ENCODE measurements around the gene NMNAT2.

The NMNAT2 gene

GRCh38 chr1:183215076-183215720 lies 203.0 kb downstream of the NMNAT2 start:
- peaks cover 24 to 28% of the 10 kb centered on the region in 2 donors for H3K27me3 Mint-ChIP-seq
- H3K4me1 Mint-ChIP-seq (ENCODE audit: low read depth in 2 of 2) = peaks cover 0 to 3% of the 10 kb centered on the region in 2 donors
- no peak overlapping the region for H3K27ac Mint-ChIP-seq
- H3K9me3 Mint-ChIP-seq = no peaks in the 10 kb centered on the region
- no peak overlapping the region for H3K4me3 Mint-ChIP-seq
- ATAC-seq (replicated peaks) = no peak
- DNase-seq = no peak
- peaks cover 3% of the 10 kb centered on the region for H3K36me3 Mint-ChIP-seq (ENCODE audit: insufficient read depth)

DNA sequence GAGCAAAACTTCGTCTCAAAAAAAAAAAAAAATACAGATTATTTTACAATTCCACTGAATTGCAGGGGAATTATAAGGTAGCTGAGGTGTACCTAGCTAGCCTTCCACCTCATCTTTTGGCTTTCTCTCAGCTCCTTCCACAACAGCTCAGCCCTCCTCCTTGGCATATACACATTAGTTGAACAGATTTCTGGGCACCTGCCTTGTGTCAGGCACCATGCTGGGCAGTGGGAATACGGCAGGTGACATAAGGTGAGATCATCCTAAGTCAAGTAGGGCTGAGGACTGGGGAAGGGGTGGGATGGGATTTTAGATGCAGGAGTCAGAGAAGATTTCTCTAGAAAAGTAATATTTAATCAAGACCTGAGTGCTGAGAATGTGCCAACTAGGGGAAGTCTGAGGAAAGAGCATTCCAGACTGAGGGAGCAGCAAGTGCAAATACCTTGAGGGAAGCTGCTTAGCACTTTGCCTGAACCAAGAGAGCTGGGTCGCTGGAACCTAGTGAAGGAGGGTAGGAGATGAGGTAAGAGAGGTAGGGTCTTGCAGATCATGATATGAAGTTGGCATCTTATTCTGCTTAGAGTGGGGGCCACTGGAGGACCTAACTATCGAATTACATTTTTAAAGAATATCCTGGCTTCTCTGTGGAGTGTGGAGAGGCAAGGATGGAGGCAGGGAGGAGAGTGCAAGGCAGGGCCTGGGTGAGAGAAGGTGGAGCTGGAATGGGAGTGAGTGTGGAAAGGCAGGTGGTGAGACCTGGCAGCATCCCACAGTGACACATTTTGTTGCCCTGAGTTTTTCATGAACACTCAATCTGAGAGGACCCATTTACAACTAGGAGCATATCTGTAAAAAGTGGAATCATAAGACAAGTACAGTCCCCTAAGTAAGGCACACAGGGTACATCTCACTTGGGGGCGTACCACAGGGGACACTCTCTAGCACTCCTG lies 203.9 kb downstream of the NMNAT2 start:
- ATAC-seq (replicated peaks) (no peak), DNase-seq (no peak)
- peaks cover 3% of the 10 kb centered on the region for H3K36me3 Mint-ChIP-seq (ENCODE audit: insufficient read depth)
- no peak overlapping the region for H3K27ac Mint-ChIP-seq
- peaks cover 0 to 3% of the 10 kb centered on the region in 2 donors for H3K4me1 Mint-ChIP-seq (ENCODE audit: low read depth in 2 of 2)
- no peaks in the 10 kb centered on the region for H3K9me3 Mint-ChIP-seq
- H3K4me3 Mint-ChIP-seq = no peak overlapping the region
- peaks cover 24 to 28% of the 10 kb centered on the region in 2 donors for H3K27me3 Mint-ChIP-seq

- H3K27me3 Mint-ChIP-seq = peaks cover 24 to 28% of the 10 kb centered on the region in 2 donors
- DNase-seq = no peak
- peaks cover 3% of the 10 kb centered on the region for H3K36me3 Mint-ChIP-seq (ENCODE audit: insufficient read depth)
- H3K9me3 Mint-ChIP-seq = no peaks in the 10 kb centered on the region
- no peak for ATAC-seq (replicated peaks)
- H3K4me1 Mint-ChIP-seq (ENCODE audit: low read depth in 2 of 2) = no peaks in the 10 kb centered on the region
- H3K27ac Mint-ChIP-seq = no peak overlapping the region
- H3K4me3 Mint-ChIP-seq = no peak overlapping the region
Observed at GRCh38 chr1:183212870-183213269, 205.3 kb downstream of the NMNAT2 start.

DNA sequence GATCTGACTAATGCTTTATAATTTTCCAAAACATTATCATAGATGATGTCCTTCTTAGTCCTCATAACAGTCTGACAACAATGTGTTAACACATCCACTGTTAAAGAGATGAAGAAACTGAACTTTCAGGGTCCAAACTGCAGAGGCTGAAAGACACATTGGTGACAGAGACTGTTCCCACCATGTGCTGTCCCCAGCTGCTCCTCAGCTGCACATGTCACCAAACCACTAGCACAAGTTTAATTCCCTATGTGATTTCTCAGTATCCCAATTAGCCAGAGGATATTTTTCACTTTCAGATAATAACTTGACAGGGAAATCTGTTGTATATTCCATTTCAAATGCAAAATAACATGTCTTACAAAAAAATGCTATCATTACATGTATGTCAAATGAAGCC lies 207.5 kb downstream of the NMNAT2 start:
- H3K4me1 Mint-ChIP-seq (ENCODE audit: low read depth in 2 of 2) = no peaks in the 10 kb centered on the region
- DNase-seq (no peak), ATAC-seq (replicated peaks) (no peak)
- H3K9me3 Mint-ChIP-seq = no peaks in the 10 kb centered on the region
- no peaks in the 10 kb centered on the region for H3K36me3 Mint-ChIP-seq (ENCODE audit: insufficient read depth)
- no peak overlapping the region for H3K4me3 Mint-ChIP-seq
- no peak overlapping the region for H3K27ac Mint-ChIP-seq
- peaks cover 11 to 14% of the 10 kb centered on the region in 2 donors for H3K27me3 Mint-ChIP-seq

DNA sequence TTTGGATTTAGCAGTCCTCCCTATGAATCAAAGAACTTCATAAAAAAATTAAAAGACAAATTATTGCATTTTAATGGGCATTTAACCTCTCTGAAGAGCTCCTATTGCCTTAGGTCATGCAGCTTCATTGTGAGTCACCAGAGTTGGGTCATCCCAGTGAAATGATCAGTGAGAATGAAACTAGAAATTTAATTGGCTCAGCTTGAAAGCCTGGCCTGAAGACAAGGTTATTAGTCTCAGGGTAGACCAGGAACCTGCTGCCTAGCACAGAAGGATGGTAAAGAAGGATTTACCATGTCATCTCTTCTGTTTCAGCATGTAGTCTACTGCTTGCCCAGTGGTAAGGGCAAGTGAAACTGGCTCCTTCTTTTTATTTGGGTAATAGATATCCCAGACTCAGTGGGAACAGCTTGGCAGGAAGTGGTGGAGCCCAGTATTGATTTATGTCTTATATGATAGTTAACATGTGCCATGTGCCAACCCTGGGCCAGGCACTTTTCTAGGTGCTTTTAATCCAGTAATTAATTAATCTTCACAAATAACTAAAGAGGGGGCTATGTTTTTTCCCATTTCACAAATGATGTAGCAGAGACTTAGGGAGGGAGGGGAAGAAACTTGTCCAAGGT lies 208.5 kb downstream of the NMNAT2 start:
- DNase-seq = no peak
- ATAC-seq (replicated peaks) = no peak
- H3K27ac Mint-ChIP-seq = no peak overlapping the region

DNA sequence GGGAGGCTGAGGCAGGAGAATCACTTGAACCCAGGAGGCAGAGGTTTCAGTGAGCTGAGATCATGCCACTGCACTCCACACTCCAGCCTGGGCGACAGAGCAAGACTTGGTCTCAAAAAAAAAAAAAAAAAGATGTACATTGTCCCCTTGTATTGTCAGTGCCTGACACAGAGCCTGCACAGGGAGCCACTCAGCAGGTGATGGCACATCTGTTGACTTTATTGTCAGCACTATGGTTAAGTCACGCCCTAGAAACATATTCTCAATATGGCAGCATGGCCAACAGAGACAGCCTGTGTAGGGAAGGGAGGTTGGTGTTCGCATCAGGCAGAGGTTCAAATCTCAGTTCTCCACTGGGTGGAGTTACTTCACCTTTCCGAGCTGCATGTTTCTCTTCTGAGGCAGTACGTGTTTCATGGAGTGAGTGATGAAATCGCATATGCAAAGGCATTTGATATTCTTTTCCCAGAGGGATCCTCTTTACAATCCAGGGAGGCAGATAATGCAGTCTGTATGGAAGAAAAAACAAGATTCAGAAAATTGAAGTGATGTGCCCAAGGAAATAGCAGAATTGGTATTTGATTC lies 211.6 kb downstream of the NMNAT2 start:
- no peak overlapping the region for H3K27ac Mint-ChIP-seq
- DNase-seq = no peak
- H3K27me3 Mint-ChIP-seq = peaks cover 0 to 6% of the 10 kb centered on the region in 2 donors
- H3K4me1 Mint-ChIP-seq (ENCODE audit: low read depth in 2 of 2) = no peaks in the 10 kb centered on the region
- no peaks in the 10 kb centered on the region for H3K36me3 Mint-ChIP-seq (ENCODE audit: insufficient read depth)
- no peak for ATAC-seq (replicated peaks)
- no peak overlapping the region for H3K4me3 Mint-ChIP-seq
- H3K9me3 Mint-ChIP-seq = no peaks in the 10 kb centered on the region

More for the DNA sequence above, 208.5 kb downstream of the NMNAT2 start:
- Mint-ChIP-seq H3K4me1 (ENCODE audit: low read depth in 2 of 2) (no peaks in the 10 kb centered on the region), H3K9me3 (no peaks in the 10 kb centered on the region), H3K27me3 (peaks cover 14 to 17% of the 10 kb centered on the region in 2 donors), H3K4me3 (no peak overlapping the region), H3K36me3 (ENCODE audit: insufficient read depth) (no peaks in the 10 kb centered on the region)

- Mint-ChIP-seq H3K36me3 (ENCODE audit: insufficient read depth) (no peaks in the 10 kb centered on the region), H3K4me1 (ENCODE audit: low read depth in 2 of 2) (no peaks in the 10 kb centered on the region), H3K4me3 (no peak overlapping the region), H3K27ac (no peak overlapping the region), H3K27me3 (peaks cover 11 to 16% of the 10 kb centered on the region in 2 donors), H3K9me3 (no peaks in the 10 kb centered on the region)
- DNase-seq (no peak), ATAC-seq (replicated peaks) (no peak)
Observed at GRCh38 chr1:183205196-183205781, 212.9 kb downstream of the NMNAT2 start.

- H3K27me3 Mint-ChIP-seq = peaks cover 22 to 25% of the 10 kb centered on the region in 2 donors
- no peak for ATAC-seq (replicated peaks)
- DNase-seq = no peak
- H3K9me3 Mint-ChIP-seq = no peaks in the 10 kb centered on the region
- H3K4me1 Mint-ChIP-seq (ENCODE audit: low read depth in 2 of 2) = no peaks in the 10 kb centered on the region
- H3K27ac Mint-ChIP-seq = no peak overlapping the region
- H3K36me3 Mint-ChIP-seq (ENCODE audit: insufficient read depth) = no peaks in the 10 kb centered on the region
- H3K4me3 Mint-ChIP-seq = no peak overlapping the region
Observed at GRCh38 chr1:183203094-183203493, 215.1 kb downstream of the NMNAT2 start.

DNA sequence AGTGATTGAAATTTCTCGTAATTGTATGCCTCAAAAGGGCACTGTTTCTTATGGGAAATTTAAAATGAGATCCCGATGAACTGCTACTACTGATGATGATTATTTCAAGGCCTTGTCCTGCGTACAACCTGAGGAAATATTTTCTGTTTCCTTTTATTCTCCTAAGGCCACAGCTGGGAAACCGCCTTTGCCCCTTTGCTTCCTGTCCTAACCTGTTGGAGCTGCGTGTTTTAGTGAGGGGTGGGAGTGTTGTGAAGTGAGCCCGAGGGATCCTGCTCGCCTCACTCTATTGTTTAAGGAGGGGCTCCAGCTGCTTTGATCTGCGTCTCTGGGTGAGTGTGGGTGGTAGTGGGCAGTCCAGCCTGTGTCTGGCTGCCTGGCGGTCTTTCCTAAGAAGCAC lies 217.7 kb downstream of the NMNAT2 start:
- no peaks in the 10 kb centered on the region for H3K4me1 Mint-ChIP-seq (ENCODE audit: low read depth in 2 of 2)

GRCh38 chr1:183199304-183199703 lies 218.9 kb downstream of the NMNAT2 start:
- Mint-ChIP-seq H3K36me3 (ENCODE audit: insufficient read depth) (no peaks in the 10 kb centered on the region), H3K27ac (no peak overlapping the region), H3K4me1 (ENCODE audit: low read depth in 2 of 2) (peaks cover 4 to 5% of the 10 kb centered on the region in 2 donors), H3K9me3 (no peaks in the 10 kb centered on the region), H3K4me3 (no peak overlapping the region), H3K27me3 (peaks cover 31 to 34% of the 10 kb centered on the region in 2 donors)
- no peak for DNase-seq
- ATAC-seq (replicated peaks) = no peak

More for the DNA sequence above, 217.7 kb downstream of the NMNAT2 start:
- Mint-ChIP-seq H3K9me3 (no peaks in the 10 kb centered on the region), H3K4me3 (no peak overlapping the region), H3K36me3 (ENCODE audit: insufficient read depth) (no peaks in the 10 kb centered on the region), H3K27ac (no peak overlapping the region), H3K27me3 (peaks cover 34 to 35% of the 10 kb centered on the region in 2 donors)
- ATAC-seq (replicated peaks) = no peak
- no peak for DNase-seq

GRCh38 chr1:183198463-183198862 lies 219.7 kb downstream of the NMNAT2 start:
- DNase-seq (no peak), ATAC-seq (replicated peaks) (no peak)
- Mint-ChIP-seq H3K4me1 (ENCODE audit: low read depth in 2 of 2) (peaks cover 4 to 5% of the 10 kb centered on the region in 2 donors), H3K27me3 (peaks cover 31 to 34% of the 10 kb centered on the region in 2 donors), H3K9me3 (no peaks in the 10 kb centered on the region), H3K27ac (no peak overlapping the region), H3K36me3 (ENCODE audit: insufficient read depth) (no peaks in the 10 kb centered on the region), H3K4me3 (no peak overlapping the region)

Data from effector memory CD8-positive, alpha-beta T cell (primary cell).